HL-60 (cell line): ENCODE data around the gene C20orf96.

ENCODE experiments used
- DNase-seq, 2 experiments: peaks; one replicate each; pipeline ENCODE4 v3.0.0-alpha.2; 2010 to 2020; ENCODE audit warnings: low read depth in 1 of 2, low spot score in 1 of 2
- H3K27ac ChIP-seq: fragments of 250-450 bp; sonication (Bioruptor Pico); replicated peaks from 2 replicates; pipeline ENCODE4 v1.5.1; 2020; ENCODE audit warnings: mild to moderate bottlenecking, moderate library complexity
- H3K27me3 ChIP-seq: fragments of 250-450 bp; sonication (Bioruptor Pico); 2 replicates; pipeline ENCODE4 v1.5.1; 2021; ENCODE audit warnings: mild to moderate bottlenecking, moderate library complexity; ENCODE audit not compliant: insufficient read depth, poor library complexity, severe bottlenecking
- H3K4me3 ChIP-seq: replicated peaks from 2 replicates; pipeline ENCODE4 v1.5.1; 2011; ENCODE audit warnings: mild to moderate bottlenecking, control low read depth, low read length; ENCODE audit not compliant: insufficient read depth
- GABPA ChIP-seq: IDR thresholded peaks from 2 replicates; pipeline ENCODE4 v1.6.1; 2012; ENCODE audit warnings: low read depth
- POLR2AphosphoS5 ChIP-seq: IDR thresholded peaks from 2 replicates; pipeline ENCODE4 v1.6.1; 2012; ENCODE audit warnings: low read depth
- SPI1 ChIP-seq: IDR thresholded peaks from 2 replicates; pipeline ENCODE4 v1.6.1; 2012; ENCODE audit warnings: low read depth, mild to moderate bottlenecking, borderline replicate concordance
- TF ChIP-seq, protein P1 (sequence below): IDR thresholded peaks from 2 replicates; pipeline ENCODE4 v1.6.1; 2012; ENCODE audit warnings: low read depth; ENCODE audit not compliant: insufficient replicate concordance
- TF ChIP-seq, protein P2 (sequence below): IDR thresholded peaks from one replicate; pipeline ENCODE4 v1.5.1; 2011; ENCODE audit warnings: low read length, control low read depth, inconsistent platforms; ENCODE audit not compliant: insufficient read depth

Gene C20orf96

DNA sequence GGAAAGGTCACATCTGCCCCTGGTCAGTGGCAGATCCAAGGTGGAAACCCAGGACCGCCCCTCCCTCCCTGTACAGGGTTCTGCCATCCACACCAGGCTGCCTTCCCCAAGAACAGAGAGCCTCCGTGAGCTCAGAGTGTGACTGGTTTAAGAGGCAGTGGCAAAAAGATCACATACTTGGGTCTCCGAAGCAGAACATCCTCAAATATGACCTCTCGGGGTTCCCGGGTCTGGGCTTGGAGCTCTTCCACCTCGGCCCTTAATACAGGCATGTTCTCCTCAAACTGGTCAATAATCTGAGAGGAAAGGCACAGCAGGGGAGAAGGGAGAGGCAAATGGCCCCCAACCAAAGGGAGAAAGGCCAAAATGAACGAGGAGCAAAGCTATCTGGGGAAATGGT is 14.8 kb downstream of the C20orf96 start:
- no peak overlapping the region for H3K27ac ChIP-seq
- no peak overlapping the region for H3K4me3 ChIP-seq
- no peaks in the 10 kb centered on the region for H3K27me3 ChIP-seq
- TF ChIP-seq POLR2AphosphoS5 (no peak), GABPA (no peak), SPI1 (no peak)
- TF ChIP-seq, protein P1, sequence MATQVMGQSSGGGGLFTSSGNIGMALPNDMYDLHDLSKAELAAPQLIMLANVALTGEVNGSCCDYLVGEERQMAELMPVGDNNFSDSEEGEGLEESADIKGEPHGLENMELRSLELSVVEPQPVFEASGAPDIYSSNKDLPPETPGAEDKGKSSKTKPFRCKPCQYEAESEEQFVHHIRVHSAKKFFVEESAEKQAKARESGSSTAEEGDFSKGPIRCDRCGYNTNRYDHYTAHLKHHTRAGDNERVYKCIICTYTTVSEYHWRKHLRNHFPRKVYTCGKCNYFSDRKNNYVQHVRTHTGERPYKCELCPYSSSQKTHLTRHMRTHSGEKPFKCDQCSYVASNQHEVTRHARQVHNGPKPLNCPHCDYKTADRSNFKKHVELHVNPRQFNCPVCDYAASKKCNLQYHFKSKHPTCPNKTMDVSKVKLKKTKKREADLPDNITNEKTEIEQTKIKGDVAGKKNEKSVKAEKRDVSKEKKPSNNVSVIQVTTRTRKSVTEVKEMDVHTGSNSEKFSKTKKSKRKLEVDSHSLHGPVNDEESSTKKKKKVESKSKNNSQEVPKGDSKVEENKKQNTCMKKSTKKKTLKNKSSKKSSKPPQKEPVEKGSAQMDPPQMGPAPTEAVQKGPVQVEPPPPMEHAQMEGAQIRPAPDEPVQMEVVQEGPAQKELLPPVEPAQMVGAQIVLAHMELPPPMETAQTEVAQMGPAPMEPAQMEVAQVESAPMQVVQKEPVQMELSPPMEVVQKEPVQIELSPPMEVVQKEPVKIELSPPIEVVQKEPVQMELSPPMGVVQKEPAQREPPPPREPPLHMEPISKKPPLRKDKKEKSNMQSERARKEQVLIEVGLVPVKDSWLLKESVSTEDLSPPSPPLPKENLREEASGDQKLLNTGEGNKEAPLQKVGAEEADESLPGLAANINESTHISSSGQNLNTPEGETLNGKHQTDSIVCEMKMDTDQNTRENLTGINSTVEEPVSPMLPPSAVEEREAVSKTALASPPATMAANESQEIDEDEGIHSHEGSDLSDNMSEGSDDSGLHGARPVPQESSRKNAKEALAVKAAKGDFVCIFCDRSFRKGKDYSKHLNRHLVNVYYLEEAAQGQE = no peak
- TF ChIP-seq, protein P2, sequence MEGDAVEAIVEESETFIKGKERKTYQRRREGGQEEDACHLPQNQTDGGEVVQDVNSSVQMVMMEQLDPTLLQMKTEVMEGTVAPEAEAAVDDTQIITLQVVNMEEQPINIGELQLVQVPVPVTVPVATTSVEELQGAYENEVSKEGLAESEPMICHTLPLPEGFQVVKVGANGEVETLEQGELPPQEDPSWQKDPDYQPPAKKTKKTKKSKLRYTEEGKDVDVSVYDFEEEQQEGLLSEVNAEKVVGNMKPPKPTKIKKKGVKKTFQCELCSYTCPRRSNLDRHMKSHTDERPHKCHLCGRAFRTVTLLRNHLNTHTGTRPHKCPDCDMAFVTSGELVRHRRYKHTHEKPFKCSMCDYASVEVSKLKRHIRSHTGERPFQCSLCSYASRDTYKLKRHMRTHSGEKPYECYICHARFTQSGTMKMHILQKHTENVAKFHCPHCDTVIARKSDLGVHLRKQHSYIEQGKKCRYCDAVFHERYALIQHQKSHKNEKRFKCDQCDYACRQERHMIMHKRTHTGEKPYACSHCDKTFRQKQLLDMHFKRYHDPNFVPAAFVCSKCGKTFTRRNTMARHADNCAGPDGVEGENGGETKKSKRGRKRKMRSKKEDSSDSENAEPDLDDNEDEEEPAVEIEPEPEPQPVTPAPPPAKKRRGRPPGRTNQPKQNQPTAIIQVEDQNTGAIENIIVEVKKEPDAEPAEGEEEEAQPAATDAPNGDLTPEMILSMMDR = no peak
- no peak for DNase-seq

DNA sequence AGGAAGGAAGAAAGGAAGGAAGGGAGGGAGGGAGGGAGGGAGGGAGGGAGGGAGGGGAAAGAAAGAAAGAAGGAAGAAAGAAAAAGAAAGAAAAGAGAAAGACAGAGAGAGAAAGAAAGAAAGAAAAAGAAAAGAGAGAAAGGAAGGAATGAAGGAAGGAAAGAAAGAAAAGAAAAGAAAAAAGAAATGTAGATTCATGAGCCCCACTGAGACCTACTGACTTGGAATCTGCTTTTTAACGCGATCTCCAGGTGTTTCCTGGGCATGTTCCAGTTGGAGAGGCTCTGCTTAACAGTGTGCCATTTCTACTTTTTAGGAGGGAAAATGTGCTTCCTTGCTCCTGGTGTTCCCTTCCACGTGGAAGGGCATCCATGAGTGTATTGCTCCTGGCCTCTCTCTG is 16.7 kb downstream of the C20orf96 start:
- no peak overlapping the region for H3K27ac ChIP-seq
- TF ChIP-seq GABPA = no peak
- TF ChIP-seq, protein P1 = no peak
- TF ChIP-seq SPI1 = no peak
- TF ChIP-seq, protein P2 = no peak
- TF ChIP-seq POLR2AphosphoS5 = no peak

DNA sequence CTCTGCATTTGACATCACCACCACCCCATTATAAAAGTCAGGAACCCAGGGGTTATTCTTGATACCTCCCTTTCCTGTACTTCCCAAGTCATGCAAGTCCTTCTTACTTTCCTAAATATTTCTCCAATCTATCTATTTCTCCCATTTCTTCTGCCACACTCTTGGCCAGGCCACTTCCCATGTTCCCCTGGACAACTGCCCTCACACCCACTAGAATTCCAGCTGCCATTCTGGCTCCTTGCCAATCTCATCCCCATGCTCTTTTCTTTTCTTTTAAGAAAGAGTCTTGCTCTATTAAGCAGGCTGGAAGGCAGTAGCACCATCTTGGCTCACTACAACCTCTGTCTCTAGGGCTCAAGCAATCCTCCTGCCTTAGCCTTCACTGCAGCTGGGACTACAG is 17.8 kb downstream of the C20orf96 start:
- Histone ChIP-seq H3K4me3 (no peak overlapping the region), H3K27me3 (no peaks in the 10 kb centered on the region), H3K27ac (no peak overlapping the region)
- TF ChIP-seq SPI1 (no peak), GABPA (no peak), POLR2AphosphoS5 (no peak)
- TF ChIP-seq, protein P2 = no peak
- TF ChIP-seq, protein P1 = no peak
- DNase-seq = no peak

More for the DNA sequence above, 16.7 kb downstream of the C20orf96 start:
- no peak overlapping the region for H3K4me3 ChIP-seq
- DNase-seq = no peak
- H3K27me3 ChIP-seq = no peaks in the 10 kb centered on the region
